PFSK-1 (cell line): ENCODE results near the gene ARHGEF2.

Experiments used
- FOXP2 ChIP-seq: optimal IDR thresholded peaks from 2 replicates; pipeline ENCODE3; 2011; ENCODE audit warnings: borderline replicate concordance, control low read depth, inconsistent platforms; ENCODE audit not compliant: insufficient read depth; ENCODE audit errors: extremely low read length, extremely low read depth
- POLR2AphosphoS5 ChIP-seq: IDR thresholded peaks from 2 replicates; pipeline ENCODE4 v1.6.1; 2012; ENCODE audit warnings: low read depth, mild to moderate bottlenecking, control low read depth, low read length, moderate library complexity
- SIN3A ChIP-seq: IDR thresholded peaks from 2 replicates; pipeline ENCODE4 v1.6.1; 2012; ENCODE audit warnings: mild to moderate bottlenecking, low read length, moderate library complexity, borderline replicate concordance; ENCODE audit not compliant: insufficient read depth
- TAF1 ChIP-seq: IDR thresholded peaks from 2 replicates; pipeline ENCODE4 v1.6.1; 2012; ENCODE audit warnings: low read length, control low read depth, borderline replicate concordance; ENCODE audit not compliant: insufficient read depth
- TF ChIP-seq, protein P1 (sequence below), 2 experiments: IDR thresholded peaks; 2 replicates each; pipeline versions ENCODE4 v1.6.1 to v1.8.0; 2011 to 2012; ENCODE audit warnings: low read depth in 2 of 2, low read length in 2 of 2, control low read depth in 1 of 2, inconsistent platforms in 1 of 2, mild to moderate bottlenecking in 1 of 2, moderate library complexity in 1 of 2; ENCODE audit not compliant: insufficient read depth in 1 of 2

DNA sequence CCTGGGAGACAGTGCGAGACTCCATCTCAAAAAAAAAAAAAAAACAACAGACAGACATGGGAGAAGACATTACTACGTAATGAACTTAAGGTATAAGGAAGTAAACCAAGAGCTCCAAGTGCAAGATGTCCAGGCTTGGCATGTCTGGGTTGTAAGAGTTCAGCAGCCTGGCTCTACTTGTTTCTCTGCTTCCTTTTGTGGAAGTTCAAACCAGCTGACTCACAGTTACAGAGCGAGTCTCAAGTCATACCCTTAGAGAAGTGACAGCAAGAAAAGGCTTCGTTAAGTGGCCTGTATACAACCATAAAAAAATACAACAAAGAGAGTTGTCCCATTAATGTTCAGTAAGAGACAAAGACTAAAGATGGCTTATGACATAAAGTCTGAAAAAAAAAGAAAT is 68.5 kb downstream of the ARHGEF2 start:
- TF ChIP-seq SIN3A (no peak), POLR2AphosphoS5 (no peak), FOXP2 (no peak), TAF1 (no peak)
- TF ChIP-seq, protein P1, sequence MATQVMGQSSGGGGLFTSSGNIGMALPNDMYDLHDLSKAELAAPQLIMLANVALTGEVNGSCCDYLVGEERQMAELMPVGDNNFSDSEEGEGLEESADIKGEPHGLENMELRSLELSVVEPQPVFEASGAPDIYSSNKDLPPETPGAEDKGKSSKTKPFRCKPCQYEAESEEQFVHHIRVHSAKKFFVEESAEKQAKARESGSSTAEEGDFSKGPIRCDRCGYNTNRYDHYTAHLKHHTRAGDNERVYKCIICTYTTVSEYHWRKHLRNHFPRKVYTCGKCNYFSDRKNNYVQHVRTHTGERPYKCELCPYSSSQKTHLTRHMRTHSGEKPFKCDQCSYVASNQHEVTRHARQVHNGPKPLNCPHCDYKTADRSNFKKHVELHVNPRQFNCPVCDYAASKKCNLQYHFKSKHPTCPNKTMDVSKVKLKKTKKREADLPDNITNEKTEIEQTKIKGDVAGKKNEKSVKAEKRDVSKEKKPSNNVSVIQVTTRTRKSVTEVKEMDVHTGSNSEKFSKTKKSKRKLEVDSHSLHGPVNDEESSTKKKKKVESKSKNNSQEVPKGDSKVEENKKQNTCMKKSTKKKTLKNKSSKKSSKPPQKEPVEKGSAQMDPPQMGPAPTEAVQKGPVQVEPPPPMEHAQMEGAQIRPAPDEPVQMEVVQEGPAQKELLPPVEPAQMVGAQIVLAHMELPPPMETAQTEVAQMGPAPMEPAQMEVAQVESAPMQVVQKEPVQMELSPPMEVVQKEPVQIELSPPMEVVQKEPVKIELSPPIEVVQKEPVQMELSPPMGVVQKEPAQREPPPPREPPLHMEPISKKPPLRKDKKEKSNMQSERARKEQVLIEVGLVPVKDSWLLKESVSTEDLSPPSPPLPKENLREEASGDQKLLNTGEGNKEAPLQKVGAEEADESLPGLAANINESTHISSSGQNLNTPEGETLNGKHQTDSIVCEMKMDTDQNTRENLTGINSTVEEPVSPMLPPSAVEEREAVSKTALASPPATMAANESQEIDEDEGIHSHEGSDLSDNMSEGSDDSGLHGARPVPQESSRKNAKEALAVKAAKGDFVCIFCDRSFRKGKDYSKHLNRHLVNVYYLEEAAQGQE (IDR thresholded peaks at IDR 0.05; ENCODE audit: insufficient read depth in 1 of 2, low read depth in 2 of 2, low read length in 2 of 2) = no peak
